ENCODE measurements around the gene MEI1.
A peak's percentile ranks its signal among the peaks of the same experiment; 100 is the strongest.

Gene MEI1

GRCh38 chr22:41739576-41739975 lies 40.3 kb downstream of the MEI1 start:
- TF ChIP-seq ZNF274 (IDR thresholded peaks at IDR 0.05; ENCODE audit: low read depth, low read length), result no peak
- H3K4me3 ChIP-seq (ENCODE audit: low read length), result no peak overlapping the region

- no peak overlapping the region for H3K4me3 ChIP-seq (ENCODE audit: low read length)
- TF ChIP-seq ZNF274 (IDR thresholded peaks at IDR 0.05; ENCODE audit: low read depth, low read length), result no peak
Observed at GRCh38 chr22:41742918-41743317, 43.6 kb downstream of the MEI1 start.

GRCh38 chr22:41745968-41746367 lies 46.7 kb downstream of the MEI1 start:
- no peak for TF ChIP-seq ZNF274 (IDR thresholded peaks at IDR 0.05; ENCODE audit: low read depth, low read length)
- peak overlapping the region; percentile 10; the same call in 1 of the 2 replicates for H3K4me3 ChIP-seq (ENCODE audit: low read length)

- H3K4me3 ChIP-seq (ENCODE audit: low read length), result no peak overlapping the region
- no peak for TF ChIP-seq ZNF274 (IDR thresholded peaks at IDR 0.05; ENCODE audit: low read depth, low read length)
Observed at GRCh38 chr22:41746567-41747400, 47.5 kb downstream of the MEI1 start.

GRCh38 chr22:41752011-41752970 lies 53.0 kb downstream of the MEI1 start:
- H3K4me3 ChIP-seq (ENCODE audit: low read length), result no peak overlapping the region; the same call in 1 of the 2 replicates
- no peak for TF ChIP-seq ZNF274 (IDR thresholded peaks at IDR 0.05; ENCODE audit: low read depth, low read length)

GRCh38 chr22:41753984-41754383 lies 54.7 kb downstream of the MEI1 start:
- H3K4me3 ChIP-seq (ENCODE audit: low read length), result no peak overlapping the region
- TF ChIP-seq ZNF274 (IDR thresholded peaks at IDR 0.05; ENCODE audit: low read depth, low read length), result no peak

GRCh38 chr22:41757502-41757901 lies 58.2 kb downstream of the MEI1 start:
- H3K4me3 ChIP-seq (ENCODE audit: low read length), result no peak overlapping the region
- no peak for TF ChIP-seq ZNF274 (IDR thresholded peaks at IDR 0.05; ENCODE audit: low read depth, low read length)

GRCh38 chr22:41758231-41758630 lies 58.9 kb downstream of the MEI1 start:
- no peak for TF ChIP-seq ZNF274 (IDR thresholded peaks at IDR 0.05; ENCODE audit: low read depth, low read length)
- H3K4me3 ChIP-seq (ENCODE audit: low read length), result no peak overlapping the region

- no peak overlapping the region for H3K4me3 ChIP-seq (ENCODE audit: low read length)
- no peak for TF ChIP-seq ZNF274 (IDR thresholded peaks at IDR 0.05; ENCODE audit: low read depth, low read length)
Observed at GRCh38 chr22:41762980-41763779, 63.9 kb downstream of the MEI1 start.

GRCh38 chr22:41766476-41766875 lies 67.2 kb downstream of the MEI1 start:
- H3K4me3 ChIP-seq (ENCODE audit: low read length), result no peak overlapping the region
- TF ChIP-seq ZNF274 (IDR thresholded peaks at IDR 0.05; ENCODE audit: low read depth, low read length), result no peak

GRCh38 chr22:41768430-41768829 lies 69.1 kb downstream of the MEI1 start:
- no peak overlapping the region for H3K4me3 ChIP-seq (ENCODE audit: low read length)
- no peak for TF ChIP-seq ZNF274 (IDR thresholded peaks at IDR 0.05; ENCODE audit: low read depth, low read length)

GRCh38 chr22:41770715-41771468 lies 71.6 kb downstream of the MEI1 start:
- TF ChIP-seq ZNF274 (IDR thresholded peaks at IDR 0.05; ENCODE audit: low read depth, low read length), result no peak
- no peak overlapping the region for H3K4me3 ChIP-seq (ENCODE audit: low read length)

- no peak for TF ChIP-seq ZNF274 (IDR thresholded peaks at IDR 0.05; ENCODE audit: low read depth, low read length)
- no peak overlapping the region for H3K4me3 ChIP-seq (ENCODE audit: low read length)
Observed at GRCh38 chr22:41772198-41772597, 72.9 kb downstream of the MEI1 start.

All from GM08714 (cell line).